NT2/D1 (cell line): ENCODE data around the gene TFDP1.

ENCODE experiments used
- YY1 ChIP-seq: IDR thresholded peaks from 2 replicates; pipeline ENCODE4 v1.6.1; 2011; ENCODE audit not compliant: insufficient read length, insufficient read depth
- ZNF274 ChIP-seq: IDR thresholded peaks from 2 replicates; pipeline ENCODE4 v1.6.1; 2011; ENCODE audit warnings: mild to moderate bottlenecking, low read depth, low read length

- TF ChIP-seq ZNF274 = no peak
- no peak for TF ChIP-seq YY1
Observed at GRCh38 chr13:113664751-113665596, 80.4 kb downstream of the TFDP1 start.
